ENCODE results near the gene ZFYVE1. TPM values are rescaled to one million over a fixed set of nuclear protein-coding genes. Genes with fewer than 3 reads are reported as not detected.

ZFYVE1 gene
- total and polyA plus RNA-seq, 2 experiments from 2014 or later, result 3.2 to 12.5 TPM

- H3K9me3 Mint-ChIP-seq, result no peaks in the 10 kb centered on the region
- 0 out of 2 replicates have a peak, but pooled peaks cover 4% of the 10 kb centered on the region for H3K9me2 ChIP-seq (ENCODE audit: insufficient read depth)
- H3K4me3 Mint-ChIP-seq, result no peak overlapping the region
- H3K27ac ChIP-seq (ENCODE audit: low read depth), result no peak overlapping the region
- peaks cover 4% of the 10 kb centered on the region for H3K27me3 Mint-ChIP-seq (ENCODE audit: insufficient read depth, low read depth, poor library complexity)
- H3F3A ChIP-seq (replicated peaks; ENCODE audit: low read depth), result no peaks in the 10 kb centered on the region
- no peaks in the 10 kb centered on the region for H3K36me3 ChIP-seq (ENCODE audit: insufficient read depth)
- H3K4me1 ChIP-seq (ENCODE audit: insufficient read depth), result no peaks in the 10 kb centered on the region
- H3K36me3 Mint-ChIP-seq (ENCODE audit: low read depth), result no peaks in the 10 kb centered on the region
- H3K4me2 ChIP-seq, result no peak overlapping the region
- H3K27ac Mint-ChIP-seq, result no peak overlapping the region
- no peak for TF ChIP-seq POLR2AphosphoS5 (IDR thresholded peaks at IDR 0.05; ENCODE audit: low read depth)
- TF ChIP-seq, protein P1, sequence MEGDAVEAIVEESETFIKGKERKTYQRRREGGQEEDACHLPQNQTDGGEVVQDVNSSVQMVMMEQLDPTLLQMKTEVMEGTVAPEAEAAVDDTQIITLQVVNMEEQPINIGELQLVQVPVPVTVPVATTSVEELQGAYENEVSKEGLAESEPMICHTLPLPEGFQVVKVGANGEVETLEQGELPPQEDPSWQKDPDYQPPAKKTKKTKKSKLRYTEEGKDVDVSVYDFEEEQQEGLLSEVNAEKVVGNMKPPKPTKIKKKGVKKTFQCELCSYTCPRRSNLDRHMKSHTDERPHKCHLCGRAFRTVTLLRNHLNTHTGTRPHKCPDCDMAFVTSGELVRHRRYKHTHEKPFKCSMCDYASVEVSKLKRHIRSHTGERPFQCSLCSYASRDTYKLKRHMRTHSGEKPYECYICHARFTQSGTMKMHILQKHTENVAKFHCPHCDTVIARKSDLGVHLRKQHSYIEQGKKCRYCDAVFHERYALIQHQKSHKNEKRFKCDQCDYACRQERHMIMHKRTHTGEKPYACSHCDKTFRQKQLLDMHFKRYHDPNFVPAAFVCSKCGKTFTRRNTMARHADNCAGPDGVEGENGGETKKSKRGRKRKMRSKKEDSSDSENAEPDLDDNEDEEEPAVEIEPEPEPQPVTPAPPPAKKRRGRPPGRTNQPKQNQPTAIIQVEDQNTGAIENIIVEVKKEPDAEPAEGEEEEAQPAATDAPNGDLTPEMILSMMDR (conservative IDR thresholded peaks at IDR 0.05; ENCODE audit: low read depth in 2 of 2), result peak; percentile 63 to 64
- peaks cover 6% of the 10 kb centered on the region; the same call in 1 of the 2 replicates for H3K27me3 ChIP-seq (ENCODE audit: insufficient read depth)
- ATAC-seq (peak; percentile 53; the same call in 2 of the 3 replicates), DNase-seq (ENCODE audit: low spot score) (peak; percentile 58)
- H3K4me1 Mint-ChIP-seq, result no peaks in the 10 kb centered on the region; the same call in 2 of the 3 replicates
- H3K4me3 ChIP-seq, result no peak overlapping the region
- no peaks in the 10 kb centered on the region for H3K79me2 ChIP-seq (replicated peaks; ENCODE audit: insufficient read depth)
- H4K20me1 ChIP-seq (replicated peaks; ENCODE audit: insufficient read depth), result no peaks in the 10 kb centered on the region
- no peak overlapping the region for H2AFZ ChIP-seq
Observed at GRCh38 chr14:72920008-72920407, 106.9 kb downstream of the ZFYVE1 start.

Small RNAs within 50 kb of the gene (small RNA-seq; reads per million reads assigned to genes)
- gene RN7SL586P (ENCODE audit: low replicate concordance), result not detected

Other genes starting within 250 kb of the ZFYVE1 start
- 1.0 TPM in 1 of 2 replicates, not detected in the other for gene DPF3, start 133.0 kb downstream of the ZFYVE1 start, total RNA-seq (2014; rRNA removed; shearing (Covaris generic))
- gene DPF3, start 133.0 kb downstream of the ZFYVE1 start, polyA plus RNA-seq (2016; fragmentation: Nextera tagmentation; extraction: Ambion mirVana), result 0.18 and 0.37 TPM in 2 replicates
- gene DCAF4, start 100.6 kb downstream of the ZFYVE1 start, total RNA-seq (2014; rRNA removed; shearing (Covaris generic)), result 30.3 and 39.3 TPM in 2 replicates
- gene DCAF4, start 100.6 kb downstream of the ZFYVE1 start, polyA plus RNA-seq (2016; fragmentation: Nextera tagmentation; extraction: Ambion mirVana), result 17.5 and 18.4 TPM in 2 replicates
- gene RBM25, start 31.4 kb upstream of the ZFYVE1 start, total RNA-seq (2014; rRNA removed; shearing (Covaris generic)), result 107 and 120 TPM in 2 replicates
- gene RBM25, start 31.4 kb upstream of the ZFYVE1 start, polyA plus RNA-seq (2016; fragmentation: Nextera tagmentation; extraction: Ambion mirVana), result 180 and 204 TPM in 2 replicates
- 35.7 and 38.7 TPM in 2 replicates for gene PSEN1, start 109.4 kb upstream of the ZFYVE1 start, total RNA-seq (2014; rRNA removed; shearing (Covaris generic))
- 12.6 and 14.6 TPM in 2 replicates for gene PSEN1, start 109.4 kb upstream of the ZFYVE1 start, polyA plus RNA-seq (2016; fragmentation: Nextera tagmentation; extraction: Ambion mirVana)
- gene PAPLN, start 210.4 kb upstream of the ZFYVE1 start, total RNA-seq (2014; rRNA removed; shearing (Covaris generic)), result 11.3 and 13.2 TPM in 2 replicates
- 2.4 and 2.8 TPM in 2 replicates for gene PAPLN, start 210.4 kb upstream of the ZFYVE1 start, polyA plus RNA-seq (2016; fragmentation: Nextera tagmentation; extraction: Ambion mirVana)

Measured in GM23338 (cell line).